AG04449 (cell line): ENCODE measurements around the gene GCGR.

Experiments
- CTCF ChIA-PET: fragments of 350-600 bp; formaldehyde crosslinking; extraction: SDS; loops from one replicate; lab custom pipeline; 2021; ENCODE audit warnings: antibody characterized with exemption; lab: Yijun Ruan, JAX
- POLR2A ChIA-PET: fragments of 400-600, 350-600 bp; formaldehyde crosslinking; extraction: SDS; loops from one replicate; lab custom pipeline; 2020; ENCODE audit warnings: antibody characterized with exemption, inconsistent platforms; lab: Yijun Ruan, JAX
- DNase-seq: peaks from one replicate; pipeline ENCODE4 v3.0.0-alpha.2; 2010; ENCODE audit warnings: low read depth, low spot score
- H3K4me3 ChIP-seq: 2 replicates; pipeline ENCODE4 v1.5.1; 2011; ENCODE audit warnings: low read depth, mild to moderate bottlenecking, control low read depth, low read length
- CTCF ChIP-seq: IDR thresholded peaks from one replicate; pipeline ENCODE4 v1.5.1; 2011; ENCODE audit warnings: mild to moderate bottlenecking, moderate library complexity, low read length, control low read depth, inconsistent platforms; ENCODE audit not compliant: insufficient read depth; ENCODE audit errors: missing control alignments

GCGR gene

DNA sequence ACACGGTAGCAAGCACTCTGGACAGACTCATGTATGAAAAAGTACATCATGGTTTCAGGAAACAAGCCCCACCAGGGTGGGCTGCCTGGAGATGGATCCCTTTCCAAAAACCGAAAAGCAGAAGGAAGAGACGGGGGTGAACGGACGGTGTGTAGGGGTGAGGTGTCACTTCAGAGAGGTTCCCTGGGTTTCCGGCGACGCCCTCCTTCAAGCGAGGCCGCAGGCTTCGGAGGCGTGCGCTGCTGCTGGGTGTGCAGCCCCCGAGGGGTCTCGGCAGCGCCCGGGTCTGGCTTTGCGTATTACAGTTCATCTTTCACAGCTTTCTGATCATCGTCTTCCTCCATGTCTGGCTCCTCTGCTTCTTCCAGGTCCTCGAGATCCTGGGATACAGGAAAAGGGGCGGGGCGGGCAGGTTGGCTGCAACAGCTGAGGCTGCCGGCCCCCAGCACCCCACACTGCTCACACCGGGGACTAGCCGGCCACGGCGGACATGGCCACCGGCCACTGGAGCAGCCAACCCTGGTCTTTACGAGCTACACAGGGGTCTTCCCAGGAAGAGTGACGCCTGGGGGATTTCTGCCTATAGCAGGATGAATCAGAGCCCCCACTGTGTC lies 39.9 kb downstream of the GCGR start:
- ChIA-PET POLR2A (no interaction called here), CTCF (interaction anchor here (0.7 to 2.9 kb wide), 3 partner anchors 9 to 10 kb away, joined by 3 to 12 read pairs (median 9); partner anchors contain the start of genes MCRIP1 and PPP1R27)
- TF ChIP-seq CTCF, result no peak
- no peak for DNase-seq
- no peak overlapping the region for H3K4me3 ChIP-seq

DNA sequence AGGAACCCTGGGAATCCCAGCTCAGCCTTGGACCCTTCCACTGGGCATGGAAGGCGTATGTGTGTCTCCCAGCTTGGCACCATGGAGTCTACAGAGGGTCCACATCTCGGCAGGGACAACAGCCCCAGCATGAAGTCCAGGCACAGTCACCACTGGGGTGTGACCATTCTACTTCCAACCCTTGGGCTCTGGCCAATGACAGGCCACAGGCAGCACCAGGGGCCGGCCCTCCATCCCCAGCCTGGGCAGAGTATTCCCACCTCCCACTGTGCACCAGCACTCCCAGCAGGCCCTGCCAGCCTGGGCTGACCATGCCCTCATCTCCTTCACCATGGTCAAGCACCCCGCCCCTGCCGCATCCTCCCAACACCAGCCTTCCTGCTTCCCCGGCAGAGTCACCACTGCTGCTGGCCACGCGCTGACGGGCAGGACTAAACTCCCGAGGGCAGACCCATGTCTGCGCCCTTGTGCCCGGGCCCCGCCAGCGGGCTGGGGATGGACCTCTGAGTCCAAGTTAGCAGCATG lies 40.4 kb downstream of the GCGR start:
- POLR2A ChIA-PET, result no interaction called here
- no peak for DNase-seq
- CTCF ChIA-PET, result interaction anchor here (0.7 to 2.9 kb wide), 2 partner anchors 9 to 11 kb away, joined by 3 to 12 read pairs; partner anchors contain the start of gene MCRIP1
- no peak for TF ChIP-seq CTCF
- no peak overlapping the region for H3K4me3 ChIP-seq

GRCh38 chr17:81844887-81845286 lies 40.9 kb downstream of the GCGR start:
- TF ChIP-seq CTCF, result no peak
- POLR2A ChIA-PET, result interaction anchor here (1.0 kb wide), 1 partner anchor 12 kb away, joined by 4 read pairs; the partner anchor contains the start of gene MCRIP1
- CTCF ChIA-PET, result interaction anchor here (1.4 kb wide), 1 partner anchor 10 kb away, joined by 3 read pairs; no protein-coding TSS in a partner anchor
- no peak for DNase-seq
- H3K4me3 ChIP-seq, result no peak overlapping the region

- TF ChIP-seq CTCF, result no peak
- ChIA-PET POLR2A (interaction anchor here (1.0 kb wide), 1 partner anchor 12 kb away, joined by 4 read pairs; the partner anchor contains the start of gene MCRIP1), CTCF (interaction anchor here (1.4 kb wide), 1 partner anchor 10 kb away, joined by 3 read pairs; no protein-coding TSS in a partner anchor)
- no peak for DNase-seq
- no peak overlapping the region for H3K4me3 ChIP-seq
These were observed 41.4 kb downstream of the GCGR start for GRCh38 chr17:81845361-81845760.

DNA sequence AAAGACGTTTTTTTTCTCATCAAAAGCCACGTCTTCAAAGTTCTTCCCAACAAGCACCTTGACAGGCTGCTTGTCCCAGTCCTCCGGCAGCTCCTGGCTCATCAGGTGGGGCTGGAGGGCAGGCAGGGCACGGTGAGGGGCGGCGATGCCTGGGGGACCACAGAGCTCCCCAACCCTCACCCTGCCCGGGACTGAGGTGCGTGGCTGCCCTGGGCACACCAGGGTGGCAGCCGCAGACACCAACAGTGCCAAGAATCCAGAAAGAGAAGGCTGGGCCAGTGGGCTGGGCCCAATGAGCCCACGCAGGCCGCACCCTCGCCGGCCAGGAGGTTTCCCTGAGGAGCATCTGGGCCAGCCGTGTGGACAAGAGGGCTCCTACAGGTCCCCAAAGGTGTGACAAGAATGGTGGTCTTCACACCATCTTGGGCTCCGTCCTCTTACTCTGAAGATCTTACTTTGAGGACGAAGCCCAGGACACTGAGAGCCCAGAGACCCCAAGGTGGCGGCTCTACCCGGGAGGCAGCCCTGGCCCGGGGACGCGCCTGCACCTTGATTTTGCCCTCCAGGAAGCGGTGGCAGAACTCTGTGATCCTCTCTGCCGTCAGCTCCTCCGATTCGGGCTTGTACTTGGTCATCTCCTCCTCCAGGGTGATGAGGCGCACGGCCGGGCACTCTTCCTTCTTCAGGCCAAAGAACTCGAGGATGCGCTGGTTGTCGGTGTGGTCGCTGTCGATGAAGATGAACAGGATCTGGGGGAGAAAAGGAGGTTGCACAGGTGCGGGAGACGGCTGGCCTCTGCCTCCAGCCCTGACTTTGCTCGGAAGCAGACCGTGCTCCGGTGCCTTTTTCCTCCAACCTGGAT lies 42.2 kb downstream of the GCGR start:
- CTCF ChIA-PET, result interaction anchor here (1.4 kb wide), 1 partner anchor 9 kb away, joined by 3 read pairs; no protein-coding TSS in a partner anchor
- H3K4me3 ChIP-seq, result no peak overlapping the region
- no peak for TF ChIP-seq CTCF
- POLR2A ChIA-PET, result interaction anchor here (1.0 kb wide), 1 partner anchor 13 kb away, joined by 4 read pairs; the partner anchor contains the start of gene MCRIP1
- DNase-seq, result no peak
